WTC11 (cell line): ENCODE results near the gene THEM5.

Source experiments
- FOXP1 ChIP-seq: sonication (generic); formaldehyde crosslinking; IDR thresholded peaks from 2 replicates; pipeline ENCODE4 v1.8.0; 2022; ENCODE audit warnings: missing genetic modification reagents, mild to moderate bottlenecking, moderate library complexity, borderline replicate concordance
- KAT7 ChIP-seq: sonication (generic); formaldehyde crosslinking; IDR thresholded peaks from 2 replicates; pipeline ENCODE4 v1.8.1; 2023; ENCODE audit warnings: missing genetic modification reagents, mild to moderate bottlenecking, borderline replicate concordance
- NR3C1 ChIP-seq: sonication (generic); formaldehyde crosslinking; conservative IDR thresholded peaks from 2 replicates; pipeline ENCODE4 v1.8.1; 2023; ENCODE audit warnings: low read depth, mild to moderate bottlenecking, missing genetic modification reagents
- SP1 ChIP-seq: sonication (generic); formaldehyde crosslinking; conservative IDR thresholded peaks from 2 replicates; pipeline ENCODE4 v1.8.1; 2022; ENCODE audit warnings: missing genetic modification reagents
- TF ChIP-seq, protein P1 (sequence below): sonication (generic); formaldehyde crosslinking; IDR thresholded peaks from 2 replicates; pipeline ENCODE4 v1.8.1; 2022; ENCODE audit warnings: low read depth, mild to moderate bottlenecking, moderate library complexity, missing genetic modification reagents, borderline replicate concordance
- TF ChIP-seq, protein P2 (sequence below): fragments of 200-600 bp; IDR thresholded peaks from 2 replicates; pipeline ENCODE4 v1.8.0; 2022; ENCODE audit warnings: antibody characterized with exemption
- TF ChIP-seq, protein P3 (sequence below): sonication (generic); formaldehyde crosslinking; IDR thresholded peaks from 2 replicates; pipeline ENCODE4 v1.8.0; 2022; ENCODE audit warnings: mild to moderate bottlenecking, missing genetic modification reagents
- TF ChIP-seq, protein P4 (sequence below): sonication (generic); formaldehyde crosslinking; IDR thresholded peaks from 2 replicates; pipeline ENCODE4 v1.8.0; 2022; ENCODE audit warnings: mild to moderate bottlenecking, missing genetic modification reagents
- TF ChIP-seq, protein P5 (sequence below): sonication (generic); formaldehyde crosslinking; IDR thresholded peaks from 2 replicates; pipeline ENCODE4 v1.8.1; 2022; ENCODE audit warnings: low read depth, missing genetic modification reagents, borderline replicate concordance
- TF ChIP-seq, protein P6 (sequence below): sonication (generic); formaldehyde crosslinking; IDR thresholded peaks from 2 replicates; pipeline ENCODE4 v1.8.1; 2022; ENCODE audit warnings: mild to moderate bottlenecking, moderate library complexity, missing genetic modification reagents

DNA sequence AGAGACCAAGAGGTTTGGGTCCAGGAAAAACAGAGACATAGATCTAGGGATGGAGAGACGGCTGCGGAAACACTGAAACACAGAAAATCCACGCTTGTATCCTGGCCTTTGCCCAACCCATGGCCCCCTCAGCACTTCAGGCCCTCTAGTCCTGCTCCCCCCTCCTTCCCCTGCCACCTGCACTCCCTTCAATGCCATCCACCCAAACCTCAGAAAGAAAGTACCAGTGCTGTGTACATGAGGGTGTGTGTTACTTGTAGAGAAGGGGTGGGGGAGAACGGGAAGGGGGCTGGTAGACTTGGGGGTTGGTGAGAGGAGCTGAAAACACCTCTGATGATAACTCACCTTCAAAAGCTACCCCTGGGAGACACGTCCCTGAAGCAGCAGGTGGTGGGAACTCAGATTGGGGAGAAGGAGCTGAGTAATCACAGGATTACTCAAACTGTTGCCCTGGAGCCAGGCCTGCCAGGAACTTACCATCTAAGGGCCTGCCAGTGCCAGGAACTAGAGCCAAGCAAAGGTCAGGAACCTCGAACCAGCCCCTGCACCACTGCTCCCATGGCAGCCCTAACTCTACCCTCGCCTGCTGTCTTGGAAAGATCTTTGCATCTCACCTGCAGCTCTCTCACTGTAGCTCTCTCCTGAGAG lies 33.4 kb downstream of the THEM5 start:
- TF ChIP-seq SP1 (no peak), KAT7 (CRISPR knock-in tag) (no peak), FOXP1 (CRISPR knock-in tag) (no peak), NR3C1 (no peak)
- TF ChIP-seq, protein P1, sequence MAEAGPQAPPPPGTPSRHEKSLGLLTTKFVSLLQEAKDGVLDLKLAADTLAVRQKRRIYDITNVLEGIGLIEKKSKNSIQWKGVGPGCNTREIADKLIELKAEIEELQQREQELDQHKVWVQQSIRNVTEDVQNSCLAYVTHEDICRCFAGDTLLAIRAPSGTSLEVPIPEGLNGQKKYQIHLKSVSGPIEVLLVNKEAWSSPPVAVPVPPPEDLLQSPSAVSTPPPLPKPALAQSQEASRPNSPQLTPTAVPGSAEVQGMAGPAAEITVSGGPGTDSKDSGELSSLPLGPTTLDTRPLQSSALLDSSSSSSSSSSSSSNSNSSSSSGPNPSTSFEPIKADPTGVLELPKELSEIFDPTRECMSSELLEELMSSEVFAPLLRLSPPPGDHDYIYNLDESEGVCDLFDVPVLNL (CRISPR knock-in tag): no peak
- TF ChIP-seq, protein P2, sequence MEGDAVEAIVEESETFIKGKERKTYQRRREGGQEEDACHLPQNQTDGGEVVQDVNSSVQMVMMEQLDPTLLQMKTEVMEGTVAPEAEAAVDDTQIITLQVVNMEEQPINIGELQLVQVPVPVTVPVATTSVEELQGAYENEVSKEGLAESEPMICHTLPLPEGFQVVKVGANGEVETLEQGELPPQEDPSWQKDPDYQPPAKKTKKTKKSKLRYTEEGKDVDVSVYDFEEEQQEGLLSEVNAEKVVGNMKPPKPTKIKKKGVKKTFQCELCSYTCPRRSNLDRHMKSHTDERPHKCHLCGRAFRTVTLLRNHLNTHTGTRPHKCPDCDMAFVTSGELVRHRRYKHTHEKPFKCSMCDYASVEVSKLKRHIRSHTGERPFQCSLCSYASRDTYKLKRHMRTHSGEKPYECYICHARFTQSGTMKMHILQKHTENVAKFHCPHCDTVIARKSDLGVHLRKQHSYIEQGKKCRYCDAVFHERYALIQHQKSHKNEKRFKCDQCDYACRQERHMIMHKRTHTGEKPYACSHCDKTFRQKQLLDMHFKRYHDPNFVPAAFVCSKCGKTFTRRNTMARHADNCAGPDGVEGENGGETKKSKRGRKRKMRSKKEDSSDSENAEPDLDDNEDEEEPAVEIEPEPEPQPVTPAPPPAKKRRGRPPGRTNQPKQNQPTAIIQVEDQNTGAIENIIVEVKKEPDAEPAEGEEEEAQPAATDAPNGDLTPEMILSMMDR: no peak
- TF ChIP-seq, protein P3, sequence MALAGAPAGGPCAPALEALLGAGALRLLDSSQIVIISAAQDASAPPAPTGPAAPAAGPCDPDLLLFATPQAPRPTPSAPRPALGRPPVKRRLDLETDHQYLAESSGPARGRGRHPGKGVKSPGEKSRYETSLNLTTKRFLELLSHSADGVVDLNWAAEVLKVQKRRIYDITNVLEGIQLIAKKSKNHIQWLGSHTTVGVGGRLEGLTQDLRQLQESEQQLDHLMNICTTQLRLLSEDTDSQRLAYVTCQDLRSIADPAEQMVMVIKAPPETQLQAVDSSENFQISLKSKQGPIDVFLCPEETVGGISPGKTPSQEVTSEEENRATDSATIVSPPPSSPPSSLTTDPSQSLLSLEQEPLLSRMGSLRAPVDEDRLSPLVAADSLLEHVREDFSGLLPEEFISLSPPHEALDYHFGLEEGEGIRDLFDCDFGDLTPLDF: no peak
- TF ChIP-seq, protein P4, sequence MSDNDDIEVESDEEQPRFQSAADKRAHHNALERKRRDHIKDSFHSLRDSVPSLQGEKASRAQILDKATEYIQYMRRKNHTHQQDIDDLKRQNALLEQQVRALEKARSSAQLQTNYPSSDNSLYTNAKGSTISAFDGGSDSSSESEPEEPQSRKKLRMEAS (CRISPR knock-in tag): no peak
- TF ChIP-seq, protein P5, sequence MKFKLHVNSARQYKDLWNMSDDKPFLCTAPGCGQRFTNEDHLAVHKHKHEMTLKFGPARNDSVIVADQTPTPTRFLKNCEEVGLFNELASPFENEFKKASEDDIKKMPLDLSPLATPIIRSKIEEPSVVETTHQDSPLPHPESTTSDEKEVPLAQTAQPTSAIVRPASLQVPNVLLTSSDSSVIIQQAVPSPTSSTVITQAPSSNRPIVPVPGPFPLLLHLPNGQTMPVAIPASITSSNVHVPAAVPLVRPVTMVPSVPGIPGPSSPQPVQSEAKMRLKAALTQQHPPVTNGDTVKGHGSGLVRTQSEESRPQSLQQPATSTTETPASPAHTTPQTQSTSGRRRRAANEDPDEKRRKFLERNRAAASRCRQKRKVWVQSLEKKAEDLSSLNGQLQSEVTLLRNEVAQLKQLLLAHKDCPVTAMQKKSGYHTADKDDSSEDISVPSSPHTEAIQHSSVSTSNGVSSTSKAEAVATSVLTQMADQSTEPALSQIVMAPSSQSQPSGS: no peak
- TF ChIP-seq, protein P6, sequence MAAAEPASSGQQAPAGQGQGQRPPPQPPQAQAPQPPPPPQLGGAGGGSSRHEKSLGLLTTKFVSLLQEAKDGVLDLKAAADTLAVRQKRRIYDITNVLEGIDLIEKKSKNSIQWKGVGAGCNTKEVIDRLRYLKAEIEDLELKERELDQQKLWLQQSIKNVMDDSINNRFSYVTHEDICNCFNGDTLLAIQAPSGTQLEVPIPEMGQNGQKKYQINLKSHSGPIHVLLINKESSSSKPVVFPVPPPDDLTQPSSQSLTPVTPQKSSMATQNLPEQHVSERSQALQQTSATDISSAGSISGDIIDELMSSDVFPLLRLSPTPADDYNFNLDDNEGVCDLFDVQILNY (CRISPR knock-in tag): no peak
